ENCODE measurements around the gene RBBP8NL. TPM values are rescaled to one million over a fixed set of nuclear protein-coding genes. Genes with fewer than 3 reads are reported as not detected.

RBBP8NL gene
- total RNA-seq, 1 donor from 2014 or later: not detected

- peaks cover 0 to 3% (median 0%) of the 10 kb centered on the region in 3 donors for H3K9me3 ChIP-seq (ENCODE audit: control insufficient read depth in 3 of 3, low read length in 3 of 3)
- peaks cover 2 to 32% (median 21%) of the 10 kb centered on the region in 3 donors for H3K27me3 ChIP-seq (ENCODE audit: control insufficient read depth in 3 of 3, insufficient read depth in 3 of 3, low read length in 3 of 3)
- no peak overlapping the region for H3K9ac ChIP-seq (ENCODE audit: low read depth in 1 of 3, low read length in 3 of 3)
- no peak overlapping the region for H3K4me3 ChIP-seq (ENCODE audit: low read length in 3 of 3)
- no peaks in the 10 kb centered on the region for H3K36me3 ChIP-seq (ENCODE audit: control insufficient read depth in 3 of 3, insufficient read depth in 3 of 3, low read length in 3 of 3)
- no peak overlapping the region for H3K27ac ChIP-seq (ENCODE audit: low read depth, low read length)
- no peaks in the 10 kb centered on the region for H3K4me1 ChIP-seq (ENCODE audit: control insufficient read depth in 3 of 3, insufficient read depth in 3 of 3, low read length in 3 of 3)
Observed at GRCh38 chr20:62416651-62417637, 10.4 kb downstream of the RBBP8NL start.

GRCh38 chr20:62415354-62416111 is 11.8 kb downstream of the RBBP8NL start:
- Histone ChIP-seq H3K4me1 (ENCODE audit: control insufficient read depth in 3 of 3, insufficient read depth in 3 of 3, low read length in 3 of 3) (peaks cover 0 to 2% (median 0%) of the 10 kb centered on the region in 3 donors), H3K27me3 (ENCODE audit: control insufficient read depth in 3 of 3, insufficient read depth in 3 of 3, low read length in 3 of 3) (peaks cover 2 to 25% (median 21%) of the 10 kb centered on the region in 3 donors), H3K27ac (ENCODE audit: low read depth, low read length) (no peak overlapping the region)

DNA sequence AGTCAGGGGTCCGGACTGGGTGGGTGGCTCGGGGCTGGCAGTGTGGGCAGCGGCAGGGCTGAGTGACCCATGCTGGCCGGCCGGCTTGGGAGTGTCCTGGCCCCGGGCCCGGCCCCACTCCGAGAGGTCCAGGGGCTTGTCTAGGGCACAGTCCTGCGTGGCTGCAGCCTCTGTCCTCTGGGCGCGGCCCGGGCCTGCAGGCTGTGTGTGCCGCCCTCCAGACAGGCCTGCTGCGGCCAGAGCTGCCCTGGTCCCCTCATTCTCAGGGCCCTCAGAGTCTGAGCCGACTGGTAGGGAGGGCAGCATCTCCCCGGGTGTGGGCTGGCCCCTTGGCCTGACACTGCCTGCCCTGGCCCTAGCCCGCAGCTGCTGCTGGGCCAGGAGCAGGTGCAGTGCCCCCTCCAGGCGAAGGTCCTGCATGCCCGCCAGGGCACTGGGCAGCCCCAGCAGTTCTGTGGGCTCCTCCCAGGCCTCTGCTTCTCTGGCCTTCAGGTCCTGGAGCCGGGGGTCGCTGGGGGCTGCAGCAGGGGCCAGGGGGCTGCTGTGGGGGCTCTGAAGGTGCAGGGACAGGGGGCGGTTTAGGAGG is 13.3 kb downstream of the RBBP8NL start:
- Histone ChIP-seq H3K9me3 (ENCODE audit: control insufficient read depth in 3 of 3, low read length in 3 of 3) (no peaks in the 10 kb centered on the region), H3K4me3 (ENCODE audit: low read length in 3 of 3) (no peak overlapping the region), H3K27ac (ENCODE audit: low read depth, low read length) (no peak overlapping the region), H3K27me3 (ENCODE audit: control insufficient read depth in 3 of 3, insufficient read depth in 3 of 3, low read length in 3 of 3) (peaks cover 2 to 21% (median 18%) of the 10 kb centered on the region in 3 donors), H3K4me1 (ENCODE audit: control insufficient read depth in 3 of 3, insufficient read depth in 3 of 3, low read length in 3 of 3) (peaks cover 5 to 13% (median 8%) of the 10 kb centered on the region in 3 donors), H3K9ac (ENCODE audit: low read depth in 1 of 3, low read length in 3 of 3) (no peak overlapping the region), H3K36me3 (ENCODE audit: control insufficient read depth in 3 of 3, insufficient read depth in 3 of 3, low read length in 3 of 3) (no peaks in the 10 kb centered on the region)

More at GRCh38 chr20:62415354-62416111, 11.8 kb downstream of the RBBP8NL start:
- no peaks in the 10 kb centered on the region for H3K36me3 ChIP-seq (ENCODE audit: control insufficient read depth in 3 of 3, insufficient read depth in 3 of 3, low read length in 3 of 3)
- H3K9ac ChIP-seq (ENCODE audit: low read depth in 1 of 3, low read length in 3 of 3): no peak overlapping the region
- H3K9me3 ChIP-seq (ENCODE audit: control insufficient read depth in 3 of 3, low read length in 3 of 3): no peaks in the 10 kb centered on the region
- H3K4me3 ChIP-seq (ENCODE audit: low read length in 3 of 3): no peak overlapping the region

- no peak overlapping the region for H3K4me3 ChIP-seq (ENCODE audit: low read length in 3 of 3)
- H3K36me3 ChIP-seq (ENCODE audit: control insufficient read depth in 3 of 3, insufficient read depth in 3 of 3, low read length in 3 of 3): no peaks in the 10 kb centered on the region
- H3K27me3 ChIP-seq (ENCODE audit: control insufficient read depth in 3 of 3, insufficient read depth in 3 of 3, low read length in 3 of 3): peaks cover 2 to 18% (median 13%) of the 10 kb centered on the region in 3 donors
- H3K4me1 ChIP-seq (ENCODE audit: control insufficient read depth in 3 of 3, insufficient read depth in 3 of 3, low read length in 3 of 3): peaks cover 5 to 13% (median 8%) of the 10 kb centered on the region in 3 donors
- H3K9ac ChIP-seq (ENCODE audit: low read depth in 1 of 3, low read length in 3 of 3): no peak overlapping the region
- no peak overlapping the region for H3K27ac ChIP-seq (ENCODE audit: low read depth, low read length)
- H3K9me3 ChIP-seq (ENCODE audit: control insufficient read depth in 3 of 3, low read length in 3 of 3): no peaks in the 10 kb centered on the region
Observed at GRCh38 chr20:62413025-62413570, 14.2 kb downstream of the RBBP8NL start.

DNA sequence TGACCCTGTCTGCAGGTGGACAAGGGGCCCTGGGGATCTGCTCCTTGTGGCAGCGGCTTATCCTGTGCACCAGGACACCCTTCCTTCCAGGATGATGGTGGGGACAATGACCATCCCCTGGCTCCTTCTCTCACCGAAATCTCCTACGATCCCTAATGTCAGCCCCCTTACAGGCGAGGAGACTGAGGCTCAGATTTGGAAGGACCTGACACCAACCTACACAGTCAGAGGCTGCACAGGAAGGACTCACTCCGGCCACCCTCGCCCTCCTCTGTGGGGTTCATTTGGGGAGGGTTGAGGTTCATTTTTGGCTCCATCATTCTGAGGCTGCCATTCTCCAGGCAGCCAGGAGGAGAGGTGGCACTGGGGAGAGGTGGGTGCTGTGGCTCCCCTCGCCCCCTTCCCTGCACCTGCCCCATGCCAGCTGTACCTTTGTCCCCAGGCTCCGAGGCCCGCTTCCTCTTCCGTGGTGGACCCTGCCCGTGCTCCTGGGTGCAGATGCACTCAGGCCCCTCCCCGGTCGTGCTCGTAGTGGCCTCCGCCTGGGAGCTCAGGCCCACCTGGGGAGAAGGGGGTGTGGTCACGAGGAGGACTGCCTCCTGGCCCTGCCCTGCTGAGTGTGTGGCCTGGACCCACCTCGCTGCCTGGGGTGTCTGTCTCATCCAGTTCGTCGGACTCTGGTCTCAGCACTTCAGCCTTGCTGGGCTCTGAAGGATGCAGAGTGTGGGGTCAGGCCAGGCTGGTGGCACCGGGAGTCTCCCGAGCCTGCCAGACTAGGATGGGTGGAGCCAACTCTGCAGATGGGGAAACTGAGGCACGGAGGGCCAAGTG is 14.9 kb downstream of the RBBP8NL start:
- no peak overlapping the region for H3K4me3 ChIP-seq (ENCODE audit: low read length in 3 of 3)
- H3K36me3 ChIP-seq (ENCODE audit: control insufficient read depth in 3 of 3, insufficient read depth in 3 of 3, low read length in 3 of 3): no peaks in the 10 kb centered on the region
- H3K9ac ChIP-seq (ENCODE audit: low read depth in 1 of 3, low read length in 3 of 3): no peak overlapping the region
- no peaks in the 10 kb centered on the region for H3K9me3 ChIP-seq (ENCODE audit: control insufficient read depth in 3 of 3, low read length in 3 of 3)
- peaks cover 10 to 20% (median 13%) of the 10 kb centered on the region in 3 donors for H3K4me1 ChIP-seq (ENCODE audit: control insufficient read depth in 3 of 3, insufficient read depth in 3 of 3, low read length in 3 of 3)
- H3K27ac ChIP-seq (ENCODE audit: low read depth, low read length): no peak overlapping the region
- peaks cover 0 to 13% (median 12%) of the 10 kb centered on the region in 3 donors for H3K27me3 ChIP-seq (ENCODE audit: control insufficient read depth in 3 of 3, insufficient read depth in 3 of 3, low read length in 3 of 3)

DNA sequence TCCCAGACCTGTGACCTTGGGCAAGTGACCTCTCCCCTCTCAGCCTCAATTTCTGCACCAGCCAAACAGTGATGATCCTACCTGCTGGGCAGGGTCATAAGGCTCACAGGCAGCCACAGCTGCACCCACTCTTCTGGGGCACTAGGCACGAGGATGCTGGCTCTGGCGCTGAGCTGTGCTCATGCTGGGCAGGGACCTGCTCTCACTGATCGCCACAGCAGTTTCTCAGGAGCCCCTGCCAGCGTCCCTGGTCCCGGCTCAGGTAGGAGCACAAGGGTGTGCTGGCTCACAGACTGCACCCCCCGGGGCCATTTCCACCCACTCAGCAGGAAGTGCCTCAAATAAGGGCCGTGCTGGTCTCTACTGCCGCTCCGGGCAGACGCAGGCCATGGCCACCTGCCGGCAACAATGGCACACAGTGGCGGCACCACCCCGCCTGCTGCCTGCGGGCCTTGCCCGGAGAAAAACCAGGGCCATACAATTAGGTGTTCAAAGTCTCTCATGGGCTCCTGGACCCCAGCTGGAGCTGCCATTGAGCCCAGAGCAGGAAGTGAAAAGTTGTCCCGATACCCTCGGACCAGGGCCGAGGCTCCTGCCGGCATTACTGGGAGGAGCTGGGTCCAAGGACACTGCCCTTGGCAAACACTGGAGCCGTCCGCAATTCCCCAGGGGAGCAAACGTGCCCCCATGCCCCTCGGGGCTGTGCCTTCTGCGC is 15.7 kb downstream of the RBBP8NL start:
- Histone ChIP-seq H3K27me3 (ENCODE audit: control insufficient read depth in 3 of 3, insufficient read depth in 3 of 3, low read length in 3 of 3) (peaks cover 0 to 5% (median 4%) of the 10 kb centered on the region in 3 donors), H3K27ac (ENCODE audit: low read depth, low read length) (no peak overlapping the region), H3K4me1 (ENCODE audit: control insufficient read depth in 3 of 3, insufficient read depth in 3 of 3, low read length in 3 of 3) (peaks cover 12 to 23% (median 15%) of the 10 kb centered on the region in 3 donors), H3K4me3 (ENCODE audit: low read length in 3 of 3) (no peak overlapping the region), H3K9ac (ENCODE audit: low read depth in 1 of 3, low read length in 3 of 3) (no peak overlapping the region), H3K9me3 (ENCODE audit: control insufficient read depth in 3 of 3, low read length in 3 of 3) (no peaks in the 10 kb centered on the region), H3K36me3 (ENCODE audit: control insufficient read depth in 3 of 3, insufficient read depth in 3 of 3, low read length in 3 of 3) (no peaks in the 10 kb centered on the region)

- Histone ChIP-seq H3K36me3 (ENCODE audit: control insufficient read depth in 3 of 3, insufficient read depth in 3 of 3, low read length in 3 of 3) (no peaks in the 10 kb centered on the region), H3K4me3 (ENCODE audit: low read length in 3 of 3) (no peak overlapping the region), H3K27me3 (ENCODE audit: control insufficient read depth in 3 of 3, insufficient read depth in 3 of 3, low read length in 3 of 3) (no peaks in the 10 kb centered on the region), H3K9me3 (ENCODE audit: control insufficient read depth in 3 of 3, low read length in 3 of 3) (no peaks in the 10 kb centered on the region), H3K9ac (ENCODE audit: low read depth in 1 of 3, low read length in 3 of 3) (no peak overlapping the region), H3K27ac (ENCODE audit: low read depth, low read length) (no peak overlapping the region), H3K4me1 (ENCODE audit: control insufficient read depth in 3 of 3, insufficient read depth in 3 of 3, low read length in 3 of 3) (peaks cover 19 to 30% (median 22%) of the 10 kb centered on the region in 3 donors)
Observed at GRCh38 chr20:62410746-62411478, 16.4 kb downstream of the RBBP8NL start.

DNA sequence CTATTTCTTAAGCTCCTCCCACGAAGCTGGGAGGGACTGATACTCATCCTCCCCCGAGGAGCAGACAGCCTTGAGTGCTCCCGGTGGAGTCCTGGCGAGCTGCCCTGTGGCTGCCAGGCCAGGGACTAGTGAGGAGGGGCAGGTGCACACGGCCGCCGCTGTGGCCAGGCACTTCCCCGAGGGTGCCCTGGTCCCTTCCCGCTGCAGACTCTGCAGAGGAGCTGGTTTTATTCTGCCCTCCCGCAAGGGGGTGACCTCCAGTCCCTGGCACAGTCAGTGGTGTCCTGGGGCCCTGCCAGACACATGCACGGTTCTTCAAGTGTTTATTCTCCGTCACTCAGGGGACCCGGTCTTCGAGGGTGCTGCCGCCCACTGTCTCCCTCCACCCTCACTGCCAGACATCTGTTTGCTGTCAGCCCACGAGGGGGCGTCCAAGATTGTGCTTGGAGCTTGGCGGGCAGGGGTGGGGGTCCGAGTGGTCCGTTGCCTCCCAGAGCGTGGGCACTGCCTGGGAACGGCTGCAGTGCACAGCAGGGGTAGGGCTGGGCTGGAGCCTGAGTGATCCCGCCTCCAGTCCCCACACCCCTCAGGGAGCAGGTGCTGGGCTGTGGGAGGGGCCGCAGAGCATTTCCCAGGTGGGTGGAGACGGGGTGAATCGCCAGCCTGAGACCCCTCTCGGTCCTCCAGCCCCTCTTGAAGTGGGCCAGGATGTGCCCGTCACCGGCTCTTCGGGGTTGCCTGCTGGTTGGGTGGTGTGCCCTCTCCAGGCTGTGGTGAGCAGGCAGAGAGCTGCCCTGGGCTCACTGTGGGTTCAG is 17.2 kb downstream of the RBBP8NL start:
- H3K9me3 ChIP-seq (ENCODE audit: control insufficient read depth in 3 of 3, low read length in 3 of 3): no peaks in the 10 kb centered on the region
- H3K4me1 ChIP-seq (ENCODE audit: control insufficient read depth in 3 of 3, insufficient read depth in 3 of 3, low read length in 3 of 3): peaks cover 22 to 38% (median 28%) of the 10 kb centered on the region in 3 donors
- H3K9ac ChIP-seq (ENCODE audit: low read depth in 1 of 3, low read length in 3 of 3): peak overlapping the region in 1 of 3 donors; percentile 62
- H3K4me3 ChIP-seq (ENCODE audit: low read length in 3 of 3): peak overlapping the region in 1 of 3 donors; percentile 14
- H3K27me3 ChIP-seq (ENCODE audit: control insufficient read depth in 3 of 3, insufficient read depth in 3 of 3, low read length in 3 of 3): no peaks in the 10 kb centered on the region
- no peak overlapping the region for H3K27ac ChIP-seq (ENCODE audit: low read depth, low read length)
- no peaks in the 10 kb centered on the region for H3K36me3 ChIP-seq (ENCODE audit: control insufficient read depth in 3 of 3, insufficient read depth in 3 of 3, low read length in 3 of 3)
